Tibial artery (tissue), 4 donors: ENCODE measurements around the gene NOB1.
"Not testable (repeated sequence)": the region's sequence is repeated elsewhere in the genome, so short reads cannot be mapped to it uniquely, and the experiment has no call there.

Experiments used
- DNase-seq, 2 donors: peaks; one replicate each; pipeline ENCODE4 v3.0.0-alpha.2; 2019
- H3K27ac ChIP-seq, 2 donors: fragments of 200-600 bp; sonication (generic) in 1 of 2; 1 replicate in 1 of 2; 2 replicates in 1 of 2; pipeline ENCODE4 v1.5.1; 2018 to 2019; ENCODE audit warnings: mild to moderate bottlenecking in 1 of 2
- H3K27me3 ChIP-seq, 2 donors: fragments of 200-600 bp; sonication (generic) in 1 of 2; one replicate each; pipeline versions ENCODE4 v1.5.1 to v1.6.0; 2016 to 2019
- H3K36me3 ChIP-seq, 3 donors: fragments of 200-600 bp; sonication (generic) in 2 of 3; one replicate each; pipeline ENCODE4 v1.5.1; 2016 to 2019; ENCODE audit warnings: mild to moderate bottlenecking in 2 of 3
- H3K4me1 ChIP-seq, 4 donors: fragments of 200-600 bp; sonication (generic) in 2 of 4; 1 replicate in 3 of 4; 2 replicates in 1 of 4; pipeline ENCODE4 v1.5.1; 2016 to 2019
- H3K4me3 ChIP-seq, 2 donors: fragments of 200-600 bp; sonication (generic) in 1 of 2; 1 replicate in 1 of 2; 2 replicates in 1 of 2; pipeline ENCODE4 v1.5.1; 2018 to 2019; ENCODE audit warnings: mild to moderate bottlenecking in 2 of 2
- H3K9me3 ChIP-seq, 3 donors: fragments of 200-600 bp; sonication (generic) in 1 of 3; one replicate each; pipeline ENCODE4 v1.5.1; 2016 to 2019
- intact Hi-C: fragments of 100-400 bp; cut with DNase I; formaldehyde crosslinking; loops from one replicate; pipeline ENCODE4 v1.15.0; 2023; ENCODE audit warnings: low total_unique reads
- TF ChIP-seq, protein P1 (sequence below), 2 experiments: fragments of 200-600 bp in 1 of 2; fragments of 450-650 bp in 1 of 2; IDR thresholded peaks; one replicate each; pipeline ENCODE4 v1.5.1; 2017 to 2019; ENCODE audit warnings: antibody characterized with exemption in 2 of 2, mild to moderate bottlenecking in 1 of 2, moderate library complexity in 1 of 2

NOB1 gene

DNA sequence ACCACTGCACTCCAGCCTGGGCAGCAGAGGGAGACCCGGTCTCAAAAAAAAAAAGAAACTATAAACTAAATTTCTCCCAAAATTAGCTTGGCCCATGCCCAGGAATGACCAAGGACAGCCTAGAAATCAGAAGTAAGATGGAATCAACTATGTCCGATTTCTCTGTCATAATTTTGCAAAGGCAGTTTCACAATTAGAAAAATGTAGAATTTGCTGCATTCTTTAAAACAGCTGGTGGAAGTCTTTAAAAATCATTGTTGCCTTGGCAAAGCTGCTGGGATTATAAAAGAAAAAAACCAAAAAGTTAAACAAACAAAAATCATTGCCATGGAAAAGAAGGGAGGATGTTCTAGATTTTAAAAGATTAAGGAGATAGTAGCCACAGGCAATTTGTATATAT lies 39.8 kb upstream of the NOB1 start:
- intact Hi-C loops = no loop called here
- TF ChIP-seq, protein P1, sequence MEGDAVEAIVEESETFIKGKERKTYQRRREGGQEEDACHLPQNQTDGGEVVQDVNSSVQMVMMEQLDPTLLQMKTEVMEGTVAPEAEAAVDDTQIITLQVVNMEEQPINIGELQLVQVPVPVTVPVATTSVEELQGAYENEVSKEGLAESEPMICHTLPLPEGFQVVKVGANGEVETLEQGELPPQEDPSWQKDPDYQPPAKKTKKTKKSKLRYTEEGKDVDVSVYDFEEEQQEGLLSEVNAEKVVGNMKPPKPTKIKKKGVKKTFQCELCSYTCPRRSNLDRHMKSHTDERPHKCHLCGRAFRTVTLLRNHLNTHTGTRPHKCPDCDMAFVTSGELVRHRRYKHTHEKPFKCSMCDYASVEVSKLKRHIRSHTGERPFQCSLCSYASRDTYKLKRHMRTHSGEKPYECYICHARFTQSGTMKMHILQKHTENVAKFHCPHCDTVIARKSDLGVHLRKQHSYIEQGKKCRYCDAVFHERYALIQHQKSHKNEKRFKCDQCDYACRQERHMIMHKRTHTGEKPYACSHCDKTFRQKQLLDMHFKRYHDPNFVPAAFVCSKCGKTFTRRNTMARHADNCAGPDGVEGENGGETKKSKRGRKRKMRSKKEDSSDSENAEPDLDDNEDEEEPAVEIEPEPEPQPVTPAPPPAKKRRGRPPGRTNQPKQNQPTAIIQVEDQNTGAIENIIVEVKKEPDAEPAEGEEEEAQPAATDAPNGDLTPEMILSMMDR (IDR thresholded peaks at IDR 0.05) = no peak
- Histone ChIP-seq H3K9me3 (no peaks in the 10 kb centered on the region), H3K27me3 (no peaks in the 10 kb centered on the region), H3K27ac (no peak overlapping the region), H3K4me3 (no peak overlapping the region), H3K36me3 (peaks cover 8 to 26% (median 11%) of the 10 kb centered on the region in 3 donors), H3K4me1 (peaks cover 0 to 13% (median 6%) of the 10 kb centered on the region in 4 donors)
- no peak for DNase-seq

DNA sequence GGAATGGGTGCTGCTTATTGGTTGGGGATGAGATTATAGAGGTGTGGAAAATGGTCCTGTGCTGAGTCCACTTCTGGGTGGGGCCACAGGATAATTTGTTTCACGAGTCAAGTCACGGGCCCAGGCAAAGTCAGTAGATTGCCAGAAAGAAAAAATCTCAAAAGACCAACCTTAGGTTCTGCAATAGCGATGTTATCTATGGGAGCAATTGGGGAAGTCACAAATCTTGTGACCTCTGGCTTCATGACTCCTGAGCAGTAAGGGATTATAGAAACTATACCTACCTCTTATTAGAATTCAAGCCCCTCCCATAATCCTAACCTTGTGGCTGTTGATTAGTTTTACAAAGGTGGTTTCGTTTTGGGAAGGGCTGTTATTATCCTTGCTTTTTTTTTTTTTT lies 38.8 kb upstream of the NOB1 start:
- TF ChIP-seq, protein P1 (IDR thresholded peaks at IDR 0.05) = no peak
- H3K36me3 ChIP-seq = peaks cover 10 to 27% (median 13%) of the 10 kb centered on the region in 3 donors

DNA sequence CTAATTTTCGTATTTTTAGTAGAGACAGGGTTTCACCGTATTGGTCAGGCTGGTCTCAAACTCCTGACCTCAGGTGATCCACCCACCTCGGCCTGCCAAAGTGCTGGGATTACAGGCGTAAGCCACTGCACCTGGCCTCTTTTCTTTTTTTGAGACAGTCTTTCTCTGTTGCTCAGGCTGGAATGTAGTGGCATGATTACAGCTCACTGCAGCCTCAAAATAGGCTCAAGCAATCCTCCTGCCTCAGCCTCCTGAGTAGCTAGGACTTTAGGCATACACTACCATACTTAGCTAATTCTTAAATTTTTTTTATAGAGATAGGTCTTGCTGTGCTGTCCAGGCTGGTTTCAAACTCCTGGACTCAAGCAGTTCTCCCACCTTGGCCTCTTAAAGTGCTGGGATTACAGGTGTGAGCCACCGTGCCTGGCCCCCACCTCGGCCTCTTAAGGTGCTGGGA lies 36.7 kb upstream of the NOB1 start:
- H3K4me3 ChIP-seq, intact Hi-C loops, DNase-seq, H3K27ac ChIP-seq, H3K9me3 ChIP-seq, H3K4me1 ChIP-seq, H3K27me3 ChIP-seq: not testable (repeated sequence)
- peaks cover 16 to 44% (median 31%) of the 10 kb centered on the region in 3 donors for H3K36me3 ChIP-seq

More for the DNA sequence above, 38.8 kb upstream of the NOB1 start:
- no peak overlapping the region for H3K27ac ChIP-seq
- no peak overlapping the region for H3K4me3 ChIP-seq
- H3K4me1 ChIP-seq = peaks cover 0 to 9% (median 5%) of the 10 kb centered on the region in 4 donors
- intact Hi-C loops = no loop called here
- H3K9me3 ChIP-seq = no peaks in the 10 kb centered on the region
- no peak for DNase-seq
- no peaks in the 10 kb centered on the region for H3K27me3 ChIP-seq

DNA sequence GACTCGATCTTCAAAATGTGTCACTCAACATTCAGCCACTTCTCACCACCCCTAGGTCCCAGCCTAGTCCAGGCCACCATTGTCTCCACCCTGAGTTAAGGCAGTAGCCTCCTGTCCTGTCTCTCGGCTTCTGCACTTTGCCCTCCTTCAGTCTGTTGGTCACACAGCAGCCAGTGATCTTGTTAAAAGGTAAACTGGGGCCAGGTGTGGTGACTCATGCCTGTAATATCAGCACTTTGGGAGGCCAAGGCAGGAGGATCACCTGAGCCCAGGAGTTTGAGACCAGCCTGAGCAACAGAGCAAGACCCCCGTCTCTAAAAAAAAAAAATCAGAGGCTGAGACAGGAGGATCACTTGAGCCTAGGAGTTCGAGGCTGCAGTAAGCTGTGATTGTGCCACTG lies 33.2 kb upstream of the NOB1 start:
- no peak overlapping the region for H3K4me3 ChIP-seq
- H3K27me3 ChIP-seq = no peaks in the 10 kb centered on the region
- TF ChIP-seq, protein P1 (IDR thresholded peaks at IDR 0.05) = no peak
- peaks cover 20 to 50% (median 31%) of the 10 kb centered on the region in 3 donors for H3K36me3 ChIP-seq
- DNase-seq = no peak
- intact Hi-C loops = no loop called here
- no peaks in the 10 kb centered on the region for H3K4me1 ChIP-seq
- no peak overlapping the region for H3K27ac ChIP-seq
- H3K9me3 ChIP-seq = no peaks in the 10 kb centered on the region

DNA sequence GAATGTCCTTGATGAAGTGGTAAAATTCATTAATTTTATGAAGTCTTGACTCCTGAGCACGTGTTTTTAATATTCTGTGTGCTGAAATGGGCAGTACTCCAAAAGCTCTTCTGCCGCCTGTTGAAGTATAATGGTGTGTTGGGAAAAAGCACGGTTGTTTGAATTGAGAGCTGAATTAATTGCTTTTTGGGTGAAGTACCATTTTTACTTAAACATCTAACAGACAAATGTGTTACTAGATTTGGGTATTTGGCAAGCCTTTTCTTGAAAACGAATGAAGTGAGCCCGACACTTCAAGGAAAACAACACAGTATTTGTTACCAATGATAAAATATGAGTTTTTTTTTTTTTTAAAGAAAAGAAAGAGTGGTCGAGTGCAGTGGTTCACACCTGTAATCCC lies 29.9 kb upstream of the NOB1 start:
- H3K27me3 ChIP-seq = no peaks in the 10 kb centered on the region
- H3K4me3 ChIP-seq = no peak overlapping the region
- H3K27ac ChIP-seq = no peak overlapping the region
- H3K36me3 ChIP-seq = peaks cover 13 to 35% (median 24%) of the 10 kb centered on the region in 3 donors
- no peaks in the 10 kb centered on the region for H3K4me1 ChIP-seq
- DNase-seq = no peak
- TF ChIP-seq, protein P1 (IDR thresholded peaks at IDR 0.05) = no peak
- no peaks in the 10 kb centered on the region for H3K9me3 ChIP-seq
- intact Hi-C loops = no loop called here

DNA sequence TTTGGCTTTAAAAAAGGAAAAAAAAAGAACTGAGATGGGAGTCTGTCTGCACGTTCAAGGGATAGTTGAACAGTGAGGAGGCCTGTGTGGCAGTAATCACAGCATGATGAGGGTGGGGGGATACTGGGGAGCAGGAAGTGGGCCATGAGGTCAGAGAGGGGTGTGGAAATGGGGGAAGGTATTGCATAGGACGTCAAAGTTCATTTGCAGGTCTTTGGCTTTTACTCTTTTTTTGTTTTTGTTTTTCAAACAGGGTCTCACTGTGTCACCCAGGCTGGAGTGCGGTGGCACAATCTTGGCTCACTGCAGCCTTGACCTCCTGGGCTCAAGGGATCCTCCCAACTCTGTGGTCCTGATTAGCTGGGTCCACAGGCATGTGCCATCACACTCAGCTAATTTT lies 26.4 kb upstream of the NOB1 start:
- Histone ChIP-seq H3K9me3 (peaks cover 0 to 1% (median 0%) of the 10 kb centered on the region in 3 donors), H3K4me3 (no peak overlapping the region), H3K27ac (no peak overlapping the region), H3K4me1 (no peaks in the 10 kb centered on the region), H3K36me3 (peaks cover 0 to 8% (median 4%) of the 10 kb centered on the region in 3 donors), H3K27me3 (no peaks in the 10 kb centered on the region)
- intact Hi-C loops = no loop called here
- TF ChIP-seq, protein P1 (IDR thresholded peaks at IDR 0.05) = no peak
- DNase-seq = no peak
